NCI-H460 (cell line): ENCODE data around the gene ZNHIT1. TPM values are rescaled to one million over a fixed set of nuclear protein-coding genes. Genes with fewer than 3 reads are reported as not detected.
A peak's percentile ranks its signal among the peaks of the same experiment; 100 is the strongest.

Experiments used
- DNase-seq: peaks from one replicate; pipeline ENCODE4 v3.0.0-alpha.2; 2016; ENCODE audit warnings: low read depth; ENCODE audit errors: extremely low read depth
- polyA plus RNA-seq: library from polyadenylated mRNA; depleted of rRNA; stranded (reverse); fragments of >200 nt; gene quantifications from 2 replicates; pipeline ENCODE4 v1.2.3, GENCODE V29; 2014; cell fraction: nucleus; rRNA removed
- total RNA-seq: library from RNA; depleted of rRNA; stranded (reverse); fragments of >200 nt; shearing (Covaris generic); gene quantifications from 2 replicates; pipeline ENCODE4 v1.2.3, GENCODE V29; 2014; rRNA removed

The ZNHIT1 gene
- total RNA-seq = 66.9 and 77.5 TPM in 2 replicates
- 41.1 and 45.3 TPM in 2 replicates for polyA plus RNA-seq

DNA sequence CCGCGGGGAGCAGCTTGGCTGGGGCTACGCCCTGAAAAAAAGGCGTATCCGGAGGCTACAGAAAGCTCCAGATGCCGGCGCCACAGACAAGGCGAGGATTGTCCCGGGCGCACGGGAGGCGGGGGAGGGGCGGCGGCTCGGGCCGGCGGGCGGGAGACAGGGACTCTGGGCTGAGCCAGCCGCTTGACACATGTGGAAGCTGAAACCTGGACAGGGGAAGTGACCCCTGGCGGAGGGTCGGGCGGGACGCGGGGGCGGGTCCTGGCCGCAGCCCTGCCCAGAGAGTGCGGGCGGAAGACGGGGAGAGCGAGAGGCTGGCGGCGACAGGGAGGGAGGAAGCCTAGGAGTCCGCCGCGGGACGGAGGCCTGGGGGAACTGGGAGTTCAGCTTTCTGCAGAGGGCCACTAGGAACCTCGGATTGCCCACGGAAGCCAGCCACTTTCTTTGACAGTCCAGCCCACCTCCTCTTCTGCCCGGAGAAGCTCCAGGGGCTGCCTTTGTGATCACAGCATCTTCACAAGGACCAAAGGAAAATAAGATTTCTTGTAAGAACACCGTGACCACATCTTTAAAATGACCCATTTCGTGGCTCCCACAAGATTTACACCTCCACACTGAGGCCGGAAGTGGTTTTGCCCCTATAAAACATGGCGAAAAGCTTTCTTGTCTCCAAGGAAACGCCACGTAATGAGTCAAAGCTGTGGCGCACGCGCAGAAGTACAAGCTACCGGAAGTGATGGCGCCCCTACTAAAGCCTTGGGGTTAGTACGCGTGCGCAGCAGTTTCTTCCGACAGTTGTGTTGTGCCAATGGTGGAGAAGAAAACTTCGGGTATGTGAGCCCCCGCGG lies at the start of gene ZNHIT1, which contains the start of gene PLOD3:
Gene ZNHIT1, plus strand, starts transcription at position 778 of the 848 bp plus-strand sequence. Its CDS starts 31 bp downstream, at position 809.
Gene PLOD3, minus strand, starts transcription at position 194 of the 848 bp plus-strand sequence. CDS start 307 bp downstream, outside the sequence.
- peak; percentile 99 for DNase-seq

DNA sequence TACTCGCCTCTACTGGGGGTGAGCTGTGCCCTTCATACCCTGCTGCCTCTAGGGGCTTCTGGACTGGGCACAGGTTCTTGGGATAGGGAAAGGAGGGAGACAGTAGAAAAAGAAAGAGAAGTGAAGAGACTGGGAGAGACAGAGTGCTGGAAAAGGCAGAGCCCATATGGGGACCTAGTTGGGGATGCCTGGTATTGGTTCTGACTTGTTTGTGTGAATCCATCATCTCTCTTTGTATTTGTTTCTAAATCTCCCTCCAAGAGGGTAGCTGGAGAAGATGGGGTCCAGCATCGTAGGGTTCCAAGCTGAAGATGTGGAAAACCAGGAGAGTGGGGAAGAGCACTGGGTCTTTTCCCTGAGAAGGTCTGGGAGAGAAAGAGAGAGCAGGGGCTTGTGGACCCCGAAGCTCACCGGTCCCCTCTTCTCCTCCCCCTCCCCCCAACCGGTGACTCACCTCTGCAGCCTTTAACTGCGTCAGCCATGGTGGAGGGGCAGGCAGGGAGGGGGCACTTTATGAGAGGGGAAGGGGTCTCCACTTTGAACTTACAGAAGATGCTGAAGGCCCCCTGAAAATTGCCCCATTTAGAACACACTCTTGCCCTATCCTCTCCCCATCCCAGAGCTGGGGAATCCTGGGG lies 49.4 kb upstream of the ZNHIT1 start:
- DNase-seq = no peak

- DNase-seq = no peak
These were observed 48.7 kb upstream of the ZNHIT1 start for GRCh38 chr7:101169110-101169837.

GRCh38 chr7:101169838-101170551 lies 48.0 kb upstream of the ZNHIT1 start:
- DNase-seq = peak; percentile 53

DNA sequence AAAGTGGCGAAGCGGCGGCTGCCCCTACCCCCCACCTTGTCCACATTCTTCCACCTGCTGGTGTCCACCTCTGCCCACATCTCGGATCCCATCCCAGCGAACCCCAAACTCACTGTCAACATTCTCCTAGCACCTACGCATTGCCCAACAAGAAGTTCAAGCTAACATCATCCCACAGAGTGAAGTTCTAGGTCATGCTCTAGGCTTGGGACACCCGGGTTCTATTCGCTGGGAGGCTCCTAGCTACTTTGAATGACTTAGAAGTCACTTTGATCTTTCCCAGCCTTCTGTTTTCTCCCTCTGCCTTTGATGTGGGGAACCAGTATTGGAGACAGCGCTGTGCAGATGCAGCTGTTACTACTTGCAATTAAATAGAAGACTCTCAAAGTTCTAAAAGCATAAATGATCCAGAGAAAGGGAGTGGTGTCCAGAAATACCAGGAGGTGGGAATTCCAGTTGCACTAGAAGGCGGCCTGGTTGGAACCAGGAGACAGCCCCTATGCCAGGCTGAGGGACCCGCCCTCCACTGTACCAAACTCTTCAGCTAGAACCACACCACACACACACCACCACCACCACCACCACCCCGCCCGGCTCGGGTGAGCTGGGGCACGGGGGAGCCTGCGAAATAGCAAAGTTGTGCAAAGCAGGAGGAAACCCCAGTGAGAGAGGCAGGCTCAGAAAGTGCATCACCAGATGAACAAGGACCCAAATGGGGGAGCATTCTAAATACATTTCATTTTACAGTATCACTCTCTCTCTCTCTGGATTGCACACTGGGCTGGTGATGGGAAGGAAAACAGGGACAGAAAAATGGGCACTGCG lies 47.1 kb upstream of the ZNHIT1 start:
- no peak for DNase-seq

DNA sequence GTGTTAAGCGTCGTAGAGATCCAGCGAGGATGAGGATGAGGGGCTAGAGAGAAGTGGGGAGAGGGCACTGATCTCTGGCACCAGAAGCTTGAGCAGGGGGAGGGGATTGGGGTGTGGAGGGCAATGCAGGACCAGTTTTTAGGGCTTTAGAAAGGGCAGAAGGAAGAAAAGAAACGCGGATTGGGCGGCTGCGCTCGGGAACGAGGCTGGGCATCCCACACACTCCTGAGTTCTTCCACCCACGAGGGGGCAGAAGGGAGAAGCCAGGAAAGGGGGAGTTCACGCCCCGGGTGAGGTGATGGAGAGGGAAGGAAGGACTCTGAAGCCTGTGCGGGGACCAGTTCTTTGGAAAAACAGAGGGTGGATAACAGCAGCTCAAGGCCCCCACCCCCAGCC lies 46.5 kb upstream of the ZNHIT1 start:
- no peak for DNase-seq

- DNase-seq = no peak
These were observed 45.7 kb upstream of the ZNHIT1 start for GRCh38 chr7:101172005-101172853.

DNA sequence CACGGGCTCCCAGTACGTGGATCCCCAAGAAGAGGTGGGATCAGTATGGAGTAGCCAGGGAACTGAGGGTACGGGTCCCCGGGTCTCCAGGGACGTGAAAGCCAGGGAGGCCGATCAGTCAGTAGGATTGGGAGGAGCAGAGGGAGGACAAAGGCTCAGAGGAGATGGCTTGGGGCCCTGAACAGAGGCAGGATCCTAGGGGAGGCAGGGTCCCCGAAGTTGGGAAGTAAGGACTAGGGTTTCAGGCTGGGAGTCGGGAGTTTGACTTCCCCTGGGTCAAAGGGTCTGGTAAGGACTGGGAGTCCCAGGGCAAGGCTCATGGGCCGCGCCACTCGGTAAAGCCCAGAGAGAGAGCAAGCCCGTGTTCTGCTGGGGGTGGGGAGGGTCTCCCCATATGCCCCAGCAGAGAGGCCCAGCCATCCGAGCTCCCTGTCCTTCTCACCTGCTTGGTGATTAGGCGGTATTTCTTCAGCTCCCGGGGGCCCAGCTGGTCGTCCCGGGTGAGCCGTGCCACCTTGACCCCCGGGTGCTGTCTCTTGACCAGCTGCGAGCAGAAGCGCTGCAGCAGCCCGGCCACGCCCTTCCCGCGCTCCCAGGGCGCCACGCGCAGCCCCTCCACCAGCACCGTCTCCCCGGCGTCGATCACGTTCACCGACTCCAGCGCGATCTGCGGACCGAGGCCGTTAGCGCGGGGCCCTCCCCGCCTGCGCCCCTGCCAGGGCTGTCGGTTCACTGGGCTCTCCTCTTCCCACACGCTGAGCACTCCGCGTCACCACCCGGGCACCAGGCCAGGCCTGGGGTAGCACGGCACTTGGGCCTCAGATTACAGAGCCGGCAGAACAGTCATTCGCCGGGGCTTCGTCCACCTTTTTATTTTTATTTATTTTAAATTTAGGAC lies 44.9 kb upstream of the ZNHIT1 start:
- peak; percentile 71 for DNase-seq

DNA sequence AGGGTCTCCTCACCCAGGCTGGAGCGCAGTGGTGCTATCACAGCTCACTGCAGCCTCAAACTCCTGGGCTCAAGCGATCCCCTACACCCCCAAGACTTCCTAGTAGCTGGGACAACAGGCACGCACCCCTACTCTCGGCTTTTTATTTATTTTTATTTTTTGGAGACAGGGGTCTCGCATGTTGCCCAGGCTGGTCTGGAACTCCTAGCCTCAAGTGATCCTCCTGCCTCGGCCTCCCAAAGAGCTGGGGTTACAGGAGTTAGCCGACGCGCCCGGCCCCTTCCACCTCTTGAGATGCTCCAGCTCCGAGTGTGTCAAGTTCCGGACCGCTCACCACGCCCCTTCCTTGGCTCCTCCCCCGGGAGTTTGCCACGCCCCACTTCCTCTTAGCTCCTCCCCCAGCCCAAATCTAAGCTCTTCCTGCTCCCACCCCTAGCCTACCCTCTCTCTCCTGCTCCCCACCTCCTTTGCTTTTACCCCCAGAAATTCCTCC lies 44.2 kb upstream of the ZNHIT1 start:
- peak; percentile 58 for DNase-seq

DNA sequence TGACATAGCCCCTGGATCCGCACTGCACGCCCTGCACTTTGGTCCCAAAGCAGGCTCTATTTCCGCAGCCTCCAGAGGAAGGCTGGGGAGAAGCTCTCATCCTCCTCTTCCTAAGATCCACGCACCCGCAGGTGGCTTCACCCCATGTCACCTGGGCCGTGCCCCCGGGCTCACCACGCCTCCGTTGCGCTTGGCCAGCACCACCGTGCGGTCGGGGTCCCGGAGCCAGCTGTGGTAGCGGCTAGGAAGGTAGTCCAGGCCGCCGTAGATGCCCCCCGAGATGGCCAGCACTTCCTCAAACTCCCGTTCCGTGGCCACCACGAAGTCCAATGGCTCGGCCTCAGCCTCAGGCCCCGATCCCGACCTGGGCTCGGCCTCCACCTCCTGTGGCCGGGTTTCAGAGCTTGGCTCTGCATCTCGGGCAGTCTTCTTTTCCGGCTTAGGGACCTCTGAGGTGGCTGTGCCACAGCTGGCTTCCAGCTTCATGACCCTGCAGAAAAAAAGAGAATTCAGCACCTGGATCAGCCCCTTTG lies 43.6 kb upstream of the ZNHIT1 start:
- DNase-seq = no peak

- DNase-seq = no peak
These were observed 42.3 kb upstream of the ZNHIT1 start for GRCh38 chr7:101175664-101176063.

GRCh38 chr7:101177644-101178043 lies 40.3 kb upstream of the ZNHIT1 start:
- no peak for DNase-seq

GRCh38 chr7:101179117-101179516 lies 38.8 kb upstream of the ZNHIT1 start:
- DNase-seq = no peak

DNA sequence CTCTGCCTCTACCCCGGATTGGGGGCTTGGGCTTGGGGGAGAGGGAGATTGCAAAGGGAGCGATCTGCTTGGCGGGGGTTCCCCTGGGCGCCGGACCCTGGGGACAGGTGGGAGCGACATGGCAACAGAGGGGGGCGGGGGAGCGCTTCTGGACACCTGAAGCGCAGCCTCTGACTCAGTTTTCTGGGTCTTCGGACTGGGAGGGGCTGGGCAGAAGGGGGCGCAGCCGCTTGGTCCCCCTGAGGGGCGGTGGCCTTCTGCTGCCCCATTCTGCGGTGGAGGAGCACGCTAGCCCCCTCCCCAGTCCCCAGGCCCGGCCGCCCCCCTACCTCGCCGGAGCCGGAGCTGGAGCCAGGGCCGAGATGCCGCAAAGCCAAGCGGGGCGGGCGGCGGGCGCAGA lies 38.3 kb upstream of the ZNHIT1 start:
- DNase-seq = no peak

- no peak for DNase-seq
These were observed 37.7 kb upstream of the ZNHIT1 start, which contains the start of gene NAT16 for GRCh38 chr7:101180130-101180755. NAT16 (minus strand) TSS chr7:101180293; CDS start chr7:101174807, 5,486 bp downstream.

DNA sequence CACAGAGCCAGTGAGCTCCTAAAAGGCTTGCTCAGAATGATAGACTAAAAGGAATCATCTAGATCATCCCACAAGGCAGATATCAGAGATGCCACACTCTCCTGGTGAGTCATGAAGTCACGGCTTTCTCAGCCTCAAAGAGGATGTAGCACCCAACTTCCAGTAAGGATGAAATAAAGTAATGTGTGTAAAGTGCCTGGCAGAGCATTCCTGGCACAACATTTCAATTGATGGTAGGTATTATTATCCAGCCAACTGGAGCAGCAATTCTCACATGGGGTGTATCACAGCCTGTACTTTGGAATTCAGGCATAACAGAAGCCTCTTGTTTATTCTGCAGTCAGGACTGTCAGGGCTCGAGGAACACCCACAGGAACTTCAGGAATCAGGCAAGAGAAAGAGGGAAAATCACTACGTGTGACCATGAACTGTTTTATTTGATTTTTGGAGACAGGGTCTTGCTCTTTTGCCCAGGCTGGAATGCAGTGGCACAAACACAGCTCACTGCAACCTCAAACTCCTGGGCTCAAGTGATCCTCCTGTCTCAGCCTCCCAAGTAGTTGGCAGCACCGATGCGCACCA lies 32.6 kb upstream of the ZNHIT1 start:
- no peak for DNase-seq
